Nephron progenitor cell (in vitro differentiated cells): ENCODE results near the gene SPATA25.

Source experiments
- DNase-seq: peaks from one replicate; pipeline ENCODE4 v3.0.0; 2021
- H3K27ac Mint-ChIP-seq: 2 replicates; pipeline ENCODE4 v1.8.0; 2021; ENCODE audit warnings: mild to moderate bottlenecking, moderate library complexity, mixed read lengths
- H3K27me3 Mint-ChIP-seq: 2 replicates; pipeline ENCODE4 v1.8.0; 2021; ENCODE audit warnings: mild to moderate bottlenecking, low read depth, mixed read lengths; ENCODE audit not compliant: poor library complexity
- H3K36me3 Mint-ChIP-seq: 2 replicates; pipeline ENCODE4 v1.8.0; 2021; ENCODE audit warnings: low read depth, mixed read lengths
- H3K4me1 Mint-ChIP-seq: 2 replicates; pipeline ENCODE4 v1.8.0; 2021; ENCODE audit warnings: mixed read lengths
- H3K4me3 Mint-ChIP-seq: 2 replicates; pipeline ENCODE4 v1.8.0; 2021; ENCODE audit warnings: mild to moderate bottlenecking, moderate library complexity, mixed read lengths
- H3K9me3 Mint-ChIP-seq: 2 replicates; pipeline ENCODE4 v1.8.0; 2021; ENCODE audit warnings: mild to moderate bottlenecking, moderate library complexity, mixed read lengths
- TF ChIP-seq, protein P1 (sequence below): fragments of 200-600 bp; sonication (generic); IDR thresholded peaks from 2 replicates; pipeline ENCODE4 v1.5.0; 2021; ENCODE audit warnings: antibody characterized with exemption

SPATA25 gene

DNA sequence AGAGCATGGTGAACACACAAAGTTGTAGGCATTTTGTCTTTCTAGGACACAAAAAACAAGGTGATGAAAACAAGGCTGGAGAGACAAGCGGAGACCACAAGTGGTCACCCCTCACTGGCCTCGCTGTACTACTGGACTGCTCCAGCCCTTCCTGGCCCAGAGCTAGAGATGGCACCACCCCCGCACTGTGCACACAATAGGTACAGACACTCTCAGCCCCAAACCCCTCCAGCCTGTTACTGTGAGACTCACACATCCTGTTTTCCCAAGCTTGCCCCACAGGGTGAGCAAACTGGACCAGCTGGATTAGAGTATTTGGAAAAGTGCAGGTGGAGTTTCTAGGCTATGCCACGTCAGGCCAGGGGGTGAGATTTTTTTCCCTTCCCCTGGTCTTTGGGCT, 14.8 kb downstream of the SPATA25 start:
- no peaks in the 10 kb centered on the region for H3K9me3 Mint-ChIP-seq
- no peak overlapping the region for H3K27ac Mint-ChIP-seq
- DNase-seq, result no peak

DNA sequence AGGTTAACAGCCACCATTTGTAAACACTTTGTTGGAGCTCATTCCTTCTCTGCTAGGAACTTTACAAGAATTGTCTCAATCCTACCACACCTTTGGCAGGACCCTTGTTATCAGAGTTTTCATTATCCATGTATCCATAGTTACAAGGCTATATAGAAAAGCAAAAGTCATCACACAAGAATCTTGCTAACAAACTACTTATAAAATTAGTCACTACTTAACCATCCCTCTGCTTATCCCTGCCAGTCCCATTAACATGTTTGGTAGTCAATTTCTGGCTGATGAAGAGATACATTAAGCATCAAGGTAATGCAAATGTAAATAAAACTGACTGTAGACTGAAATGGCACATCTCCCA, 19.6 kb downstream of the SPATA25 start:
- Mint-ChIP-seq H3K36me3 (peaks cover 5% of the 10 kb centered on the region), H3K4me1 (peaks cover 5% of the 10 kb centered on the region), H3K27me3 (peaks cover 9% of the 10 kb centered on the region), H3K4me3 (no peak overlapping the region), H3K9me3 (no peaks in the 10 kb centered on the region), H3K27ac (no peak overlapping the region)
- DNase-seq, result no peak
- TF ChIP-seq, protein P1, sequence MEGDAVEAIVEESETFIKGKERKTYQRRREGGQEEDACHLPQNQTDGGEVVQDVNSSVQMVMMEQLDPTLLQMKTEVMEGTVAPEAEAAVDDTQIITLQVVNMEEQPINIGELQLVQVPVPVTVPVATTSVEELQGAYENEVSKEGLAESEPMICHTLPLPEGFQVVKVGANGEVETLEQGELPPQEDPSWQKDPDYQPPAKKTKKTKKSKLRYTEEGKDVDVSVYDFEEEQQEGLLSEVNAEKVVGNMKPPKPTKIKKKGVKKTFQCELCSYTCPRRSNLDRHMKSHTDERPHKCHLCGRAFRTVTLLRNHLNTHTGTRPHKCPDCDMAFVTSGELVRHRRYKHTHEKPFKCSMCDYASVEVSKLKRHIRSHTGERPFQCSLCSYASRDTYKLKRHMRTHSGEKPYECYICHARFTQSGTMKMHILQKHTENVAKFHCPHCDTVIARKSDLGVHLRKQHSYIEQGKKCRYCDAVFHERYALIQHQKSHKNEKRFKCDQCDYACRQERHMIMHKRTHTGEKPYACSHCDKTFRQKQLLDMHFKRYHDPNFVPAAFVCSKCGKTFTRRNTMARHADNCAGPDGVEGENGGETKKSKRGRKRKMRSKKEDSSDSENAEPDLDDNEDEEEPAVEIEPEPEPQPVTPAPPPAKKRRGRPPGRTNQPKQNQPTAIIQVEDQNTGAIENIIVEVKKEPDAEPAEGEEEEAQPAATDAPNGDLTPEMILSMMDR, result no peak

More for the DNA sequence above, 14.8 kb downstream of the SPATA25 start:
- H3K4me1 Mint-ChIP-seq, result peaks cover 5% of the 10 kb centered on the region
- H3K4me3 Mint-ChIP-seq, result no peak overlapping the region
- H3K27me3 Mint-ChIP-seq, result peaks cover 5% of the 10 kb centered on the region
- peaks cover 5% of the 10 kb centered on the region for H3K36me3 Mint-ChIP-seq
- TF ChIP-seq, protein P1, result no peak

DNA sequence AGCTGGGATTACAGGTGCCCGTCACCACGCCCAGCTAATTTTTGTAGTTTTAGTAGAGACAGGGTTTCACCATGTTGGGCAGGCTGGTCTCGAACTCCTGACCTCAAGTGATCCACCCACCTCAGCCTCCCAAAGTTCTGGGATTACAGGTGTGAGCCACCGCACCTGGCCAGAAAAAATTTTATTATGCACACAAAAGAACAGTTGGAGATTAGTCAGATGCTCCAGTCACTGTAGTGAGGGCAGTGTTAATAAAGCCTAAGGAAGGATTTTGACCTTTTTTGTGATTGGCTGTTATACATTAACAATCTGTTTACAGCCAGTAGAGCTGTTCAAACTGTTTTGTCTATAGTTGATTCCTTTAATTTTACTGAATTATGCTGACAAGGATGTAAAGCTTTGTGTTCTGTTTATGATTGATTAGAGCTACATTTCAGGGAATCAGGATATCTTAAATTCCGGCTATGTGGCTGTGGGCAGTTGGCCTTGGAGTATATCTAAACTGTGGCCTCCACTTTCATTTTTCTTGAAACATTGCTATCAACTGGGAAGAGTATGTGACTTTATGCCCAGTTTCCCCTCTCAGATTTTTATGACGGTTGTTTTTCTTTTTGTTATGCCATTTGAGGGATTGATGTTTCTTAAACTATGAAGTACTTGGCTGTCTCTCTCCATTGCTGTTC, 20.1 kb downstream of the SPATA25 start:
- TF ChIP-seq, protein P1, result no peak
- Mint-ChIP-seq H3K27ac (no peak overlapping the region), H3K4me1 (peaks cover 2% of the 10 kb centered on the region), H3K36me3 (peaks cover 2% of the 10 kb centered on the region), H3K4me3 (no peak overlapping the region), H3K27me3 (peaks cover 9% of the 10 kb centered on the region), H3K9me3 (no peaks in the 10 kb centered on the region)
- no peak for DNase-seq

DNA sequence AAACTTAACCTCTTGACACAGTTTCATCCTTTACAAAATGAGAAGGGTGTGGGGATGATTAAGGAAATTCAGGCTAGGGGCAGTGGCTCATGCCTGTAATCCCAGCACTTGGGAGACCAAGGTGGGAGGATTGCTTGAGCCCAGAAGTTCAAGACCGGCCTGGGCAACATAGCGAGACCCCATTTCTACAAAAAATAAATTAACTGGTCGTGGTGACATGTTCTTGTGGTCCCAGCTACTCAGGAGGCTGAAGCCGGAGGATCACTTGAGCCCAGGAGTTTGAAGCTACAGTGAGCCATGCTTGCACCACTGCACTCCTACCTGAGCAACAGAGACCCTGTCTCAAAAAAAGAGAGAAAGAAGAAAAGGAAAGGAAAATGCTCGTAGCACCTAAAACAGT, 21.0 kb downstream of the SPATA25 start:
- no peaks in the 10 kb centered on the region for H3K9me3 Mint-ChIP-seq
- TF ChIP-seq, protein P1, result no peak
- peaks cover 7% of the 10 kb centered on the region for H3K27me3 Mint-ChIP-seq
- no peak overlapping the region for H3K27ac Mint-ChIP-seq
- no peak for DNase-seq
- no peaks in the 10 kb centered on the region for H3K36me3 Mint-ChIP-seq
- no peak overlapping the region for H3K4me3 Mint-ChIP-seq
- peaks cover under 1% of the 10 kb centered on the region for H3K4me1 Mint-ChIP-seq

DNA sequence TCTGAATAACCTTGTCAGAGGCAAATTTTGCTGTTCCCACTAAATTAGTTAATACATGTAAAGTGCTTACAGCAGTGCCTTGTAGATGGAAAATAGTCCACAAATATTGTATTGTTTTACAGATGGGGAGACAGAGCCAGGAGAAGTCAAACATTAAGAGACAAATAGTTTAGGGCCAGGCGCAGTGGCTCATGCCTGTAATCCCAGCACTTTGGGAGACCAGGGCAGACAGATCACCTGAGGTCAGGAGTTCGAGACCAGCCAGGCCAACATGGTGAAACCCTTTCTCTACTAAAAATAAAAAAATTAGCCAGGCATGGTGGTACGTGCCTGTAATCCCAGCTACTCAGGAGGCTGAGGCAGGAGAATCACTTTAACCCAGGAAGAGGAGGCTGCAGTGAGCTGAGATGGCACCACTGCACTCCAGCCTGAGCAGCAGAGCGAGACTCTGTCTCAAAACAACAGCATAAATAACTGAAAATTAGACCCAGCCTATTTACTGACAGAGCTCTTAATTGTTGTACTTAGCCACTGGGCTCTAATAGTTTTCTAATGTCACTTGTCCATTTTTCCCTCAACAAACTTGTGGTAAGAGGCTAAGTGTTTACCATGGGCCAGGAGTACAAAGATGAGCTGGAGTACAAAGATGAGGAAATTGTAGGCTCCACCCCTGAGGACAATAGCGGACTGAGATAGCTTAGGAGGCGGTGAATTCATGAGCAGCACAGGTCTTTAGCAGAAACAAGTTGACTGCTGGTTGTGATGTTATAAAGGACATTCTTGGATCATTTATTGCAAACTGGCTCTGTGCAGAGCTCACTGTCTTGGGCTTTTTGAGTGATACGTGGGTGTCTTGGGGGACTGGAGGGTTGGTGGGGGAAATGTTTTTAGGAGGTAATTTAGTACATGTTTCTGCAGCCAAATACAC, 23.6 kb downstream of the SPATA25 start:
- Mint-ChIP-seq H3K9me3 (no peaks in the 10 kb centered on the region), H3K4me1 (peaks cover 25% of the 10 kb centered on the region), H3K27ac (peak overlapping the region; percentile 57), H3K36me3 (no peaks in the 10 kb centered on the region), H3K27me3 (peaks cover 9% of the 10 kb centered on the region), H3K4me3 (no peak overlapping the region)
- no peak for DNase-seq
- TF ChIP-seq, protein P1, result no peak
